Breast epithelium (tissue), 4 donors: ENCODE results near the gene EPS8L1. TPM values are rescaled to one million over a fixed set of nuclear protein-coding genes. Genes with fewer than 3 reads are reported as not detected.

ENCODE experiments used
- DNase-seq, 2 donors: peaks; one replicate each; pipeline ENCODE4 v3.0.0-alpha.2; 2019; ENCODE audit warnings: low spot score in 2 of 2
- H3K27ac ChIP-seq, 2 donors: fragments of 200-600 bp; sonication (generic) in 1 of 2; one replicate each; pipeline ENCODE4 v1.5.1; 2016 to 2019; ENCODE audit warnings: mild to moderate bottlenecking in 1 of 2
- H3K27me3 ChIP-seq, 2 donors: fragments of 200-600 bp; sonication (generic) in 1 of 2; one replicate each; pipeline versions ENCODE4 v1.5.1 to v1.6.0; 2017 to 2019; ENCODE audit warnings: control low read depth in 1 of 2, mild to moderate bottlenecking in 1 of 2
- H3K36me3 ChIP-seq: fragments of 200-600 bp; one replicate; pipeline ENCODE4 v1.5.1; 2019
- H3K4me1 ChIP-seq, 2 donors: fragments of 200-600 bp; sonication (generic); one replicate each; pipeline ENCODE4 v1.5.1; 2016 to 2019; ENCODE audit warnings: control low read depth in 1 of 2
- H3K4me3 ChIP-seq, 3 donors: fragments of 200-600 bp; sonication (generic); 1 replicate in 2 of 3; 2 replicates in 1 of 3; pipeline ENCODE4 v1.5.1; 2016 to 2019; ENCODE audit warnings: mild to moderate bottlenecking in 3 of 3, moderate library complexity in 2 of 3
- H3K9me3 ChIP-seq, 2 donors: fragments of 200-600 bp; sonication (generic) in 1 of 2; one replicate each; pipeline ENCODE4 v1.5.1; 2016 to 2019; ENCODE audit warnings: control low read depth in 1 of 2
- POLR2A ChIP-seq: fragments of 450-650 bp; IDR thresholded peaks from one replicate; pipeline ENCODE4 v1.6.1; 2016; ENCODE audit warnings: antibody characterized with exemption, mild to moderate bottlenecking, moderate library complexity
- POLR2AphosphoS5 ChIP-seq, 3 donors: sonication (generic); formaldehyde crosslinking; IDR thresholded peaks; one replicate each; pipeline ENCODE4 v1.6.1; 2017; ENCODE audit warnings: antibody characterized with exemption in 3 of 3
- intact Hi-C: fragments of 100-400 bp; cut with DNase I; formaldehyde crosslinking; loops from one replicate; pipeline ENCODE4 v1.15.1; 2023; ENCODE audit warnings: low total_unique reads
- total RNA-seq, 3 donors: library from RNA; depleted of rRNA; stranded (reverse); fragments of >200 nt; gene quantifications; one replicate each; pipeline ENCODE4 v1.1.0, GENCODE V29; 2016
- TF ChIP-seq, protein P1 (sequence below), 3 donors: fragments of 450-650 bp; IDR thresholded peaks; one replicate each; pipeline ENCODE4 v1.5.1; 2016 to 2017; ENCODE audit warnings: antibody characterized with exemption in 3 of 3, mild to moderate bottlenecking in 3 of 3, moderate library complexity in 3 of 3

Gene EPS8L1
- total RNA-seq, 3 donors from 2014 or later, result 2.4 to 51.1 (median 50.1) TPM

DNA sequence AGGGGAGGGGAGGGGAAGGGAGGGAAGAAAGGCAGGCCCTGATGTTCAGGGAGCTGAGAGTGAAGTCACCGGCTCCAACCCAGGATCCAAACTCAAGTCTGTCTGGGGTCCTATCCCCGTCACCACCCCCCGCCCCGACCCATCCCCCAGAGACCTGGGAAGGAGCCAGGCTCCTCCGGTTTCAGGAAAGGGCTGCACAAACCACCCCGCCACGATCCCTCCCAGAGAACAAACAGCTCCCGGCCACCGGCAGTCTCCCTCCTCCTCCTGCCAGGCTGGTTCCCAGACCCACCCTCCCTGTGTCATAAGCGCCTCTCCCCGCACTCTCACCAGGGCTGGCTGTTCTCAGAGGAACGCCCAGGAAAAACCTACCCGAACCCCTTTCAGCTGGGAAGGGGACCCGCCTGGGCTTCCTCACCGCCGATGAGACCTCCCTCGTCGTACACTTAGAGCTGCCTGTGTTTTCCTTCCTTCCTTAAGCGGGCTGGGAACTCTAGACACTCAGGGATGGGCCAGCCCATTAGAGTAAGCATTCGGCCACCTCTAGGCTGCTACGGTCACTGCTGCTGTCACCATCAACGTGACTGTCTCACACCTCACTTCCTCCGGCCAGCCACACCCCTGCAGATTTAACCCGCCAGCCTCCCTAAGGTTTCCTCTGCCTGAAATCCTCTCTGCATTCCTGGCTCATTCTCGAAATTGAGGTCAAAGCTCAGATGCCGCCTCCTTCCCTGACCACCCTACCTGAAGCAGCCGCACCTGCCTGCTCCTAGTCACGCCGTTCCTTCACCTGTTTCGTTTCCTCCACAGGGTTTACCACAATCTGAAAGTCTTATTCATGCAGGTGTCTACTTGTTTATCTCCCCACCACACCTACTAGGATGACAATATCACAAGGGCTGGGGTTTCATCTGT, 6.5 kb upstream of the EPS8L1 start:
- intact Hi-C loops, result no loop called here
- Histone ChIP-seq H3K4me3 (peak overlapping the region in 2 of 3 donors; percentile 52 to 62), H3K36me3 (no peaks in the 10 kb centered on the region), H3K4me1 (no peaks in the 10 kb centered on the region), H3K27ac (peak overlapping the region; percentile 87 to 88), H3K27me3 (peaks cover 3 to 5% of the 10 kb centered on the region in 2 donors), H3K9me3 (no peaks in the 10 kb centered on the region)
- peak; percentile 70 to 92 for DNase-seq
- peak; percentile 37 for TF ChIP-seq POLR2A
- TF ChIP-seq, protein P1, sequence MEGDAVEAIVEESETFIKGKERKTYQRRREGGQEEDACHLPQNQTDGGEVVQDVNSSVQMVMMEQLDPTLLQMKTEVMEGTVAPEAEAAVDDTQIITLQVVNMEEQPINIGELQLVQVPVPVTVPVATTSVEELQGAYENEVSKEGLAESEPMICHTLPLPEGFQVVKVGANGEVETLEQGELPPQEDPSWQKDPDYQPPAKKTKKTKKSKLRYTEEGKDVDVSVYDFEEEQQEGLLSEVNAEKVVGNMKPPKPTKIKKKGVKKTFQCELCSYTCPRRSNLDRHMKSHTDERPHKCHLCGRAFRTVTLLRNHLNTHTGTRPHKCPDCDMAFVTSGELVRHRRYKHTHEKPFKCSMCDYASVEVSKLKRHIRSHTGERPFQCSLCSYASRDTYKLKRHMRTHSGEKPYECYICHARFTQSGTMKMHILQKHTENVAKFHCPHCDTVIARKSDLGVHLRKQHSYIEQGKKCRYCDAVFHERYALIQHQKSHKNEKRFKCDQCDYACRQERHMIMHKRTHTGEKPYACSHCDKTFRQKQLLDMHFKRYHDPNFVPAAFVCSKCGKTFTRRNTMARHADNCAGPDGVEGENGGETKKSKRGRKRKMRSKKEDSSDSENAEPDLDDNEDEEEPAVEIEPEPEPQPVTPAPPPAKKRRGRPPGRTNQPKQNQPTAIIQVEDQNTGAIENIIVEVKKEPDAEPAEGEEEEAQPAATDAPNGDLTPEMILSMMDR (IDR thresholded peaks at IDR 0.05), result peak in 2 of 3 donors; percentile 31 to 45
- peak in 1 of 3 donors; percentile 45 for TF ChIP-seq POLR2AphosphoS5 (IDR thresholded peaks at IDR 0.05)

DNA sequence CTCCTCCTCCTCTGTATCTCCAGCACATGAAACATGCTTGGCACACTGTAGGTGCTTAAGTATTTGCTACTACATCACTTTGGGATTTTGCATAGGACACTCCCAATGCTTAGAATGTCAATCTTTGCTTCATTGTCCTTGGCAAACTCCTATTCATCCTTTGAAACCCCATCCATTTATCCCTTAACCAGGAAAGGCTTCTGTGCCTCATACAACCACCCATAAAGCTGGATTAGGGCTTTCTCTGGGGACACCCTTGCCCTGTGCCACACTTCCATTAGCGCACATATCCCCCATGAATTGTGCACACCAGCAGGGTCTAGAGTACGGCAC, 5.8 kb upstream of the EPS8L1 start:
- H3K36me3 ChIP-seq, result no peaks in the 10 kb centered on the region
- H3K9me3 ChIP-seq, result no peaks in the 10 kb centered on the region
- TF ChIP-seq POLR2AphosphoS5 (IDR thresholded peaks at IDR 0.05), result no peak
- no peak for TF ChIP-seq POLR2A
- TF ChIP-seq, protein P1 (IDR thresholded peaks at IDR 0.05), result no peak
- DNase-seq, result no peak
- H3K27me3 ChIP-seq, result peaks cover 3 to 5% of the 10 kb centered on the region in 2 donors
- H3K4me1 ChIP-seq, result no peaks in the 10 kb centered on the region
- peak overlapping the region in 2 of 3 donors; percentile 52 to 62 for H3K4me3 ChIP-seq
- intact Hi-C loops, result no loop called here
- H3K27ac ChIP-seq, result peak overlapping the region; percentile 87 to 88

DNA sequence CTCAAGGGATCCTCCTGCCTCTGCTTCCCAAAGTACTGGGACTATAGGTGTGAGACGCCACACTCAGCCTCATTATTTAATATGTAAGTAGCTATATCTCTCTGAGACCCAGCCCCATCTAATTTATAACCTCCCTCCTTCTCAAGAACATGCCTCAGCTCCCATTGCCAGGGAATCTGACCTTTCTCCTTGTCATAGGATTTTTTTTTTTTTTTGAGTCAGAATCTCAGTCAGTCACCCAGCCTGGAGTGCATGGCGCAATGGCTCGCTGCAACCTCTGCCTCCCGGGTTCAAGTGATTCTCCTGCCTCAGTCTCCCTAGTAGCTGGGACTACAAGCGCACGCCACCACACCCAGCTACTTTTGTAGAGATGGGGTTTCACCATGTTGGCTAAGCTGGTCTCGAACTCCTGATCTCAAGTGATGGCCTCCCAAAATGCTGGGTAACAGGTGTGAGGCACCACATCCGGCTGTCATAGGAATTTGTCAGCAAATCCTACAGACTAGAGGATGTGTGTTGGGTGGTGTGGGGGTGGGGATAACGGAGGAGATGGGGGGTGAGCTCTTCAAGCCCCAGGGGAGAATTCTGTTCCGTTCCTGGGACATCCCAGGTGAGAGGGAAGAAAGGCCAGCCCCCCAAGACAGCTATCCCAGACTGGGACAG, 5.1 kb upstream of the EPS8L1 start:
- H3K4me3 ChIP-seq, result no peak overlapping the region
- intact Hi-C loops, result no loop called here
- H3K27me3 ChIP-seq, result peaks cover 3 to 5% of the 10 kb centered on the region in 2 donors
- peak overlapping the region in 1 of 2 donors; percentile 12 for H3K27ac ChIP-seq
- no peak for DNase-seq
- TF ChIP-seq POLR2A (no peak), POLR2AphosphoS5 (IDR thresholded peaks at IDR 0.05) (no peak)
- TF ChIP-seq, protein P1 (IDR thresholded peaks at IDR 0.05), result no peak
- no peaks in the 10 kb centered on the region for H3K36me3 ChIP-seq
- H3K4me1 ChIP-seq, result no peaks in the 10 kb centered on the region
- H3K9me3 ChIP-seq, result no peaks in the 10 kb centered on the region

DNA sequence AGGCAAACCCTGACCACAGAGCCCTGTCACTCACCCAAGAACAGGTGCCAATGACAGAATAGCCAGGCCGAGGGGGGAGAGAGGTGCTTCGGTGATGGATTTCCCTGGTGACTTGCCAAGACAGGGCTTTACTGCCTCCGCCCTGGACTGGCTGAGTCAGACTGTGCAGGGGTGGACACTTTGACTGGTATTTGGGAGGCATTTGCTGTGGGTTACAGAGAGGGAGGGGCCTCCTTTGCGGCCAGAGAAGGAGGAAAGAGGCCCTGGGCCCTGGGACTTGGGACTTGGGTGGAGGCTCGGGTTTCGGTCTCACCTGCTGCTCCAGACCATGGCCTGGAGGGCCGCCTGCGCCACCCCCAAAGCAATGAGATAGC, 4.6 kb upstream of the EPS8L1 start:
- Histone ChIP-seq H3K4me3 (no peak overlapping the region), H3K9me3 (no peaks in the 10 kb centered on the region), H3K27me3 (peaks cover 3 to 5% of the 10 kb centered on the region in 2 donors), H3K27ac (peak overlapping the region; percentile 36 to 58), H3K4me1 (no peaks in the 10 kb centered on the region), H3K36me3 (no peaks in the 10 kb centered on the region)
- TF ChIP-seq, protein P1 (IDR thresholded peaks at IDR 0.05), result no peak
- TF ChIP-seq POLR2A (no peak), POLR2AphosphoS5 (IDR thresholded peaks at IDR 0.05) (no peak)
- DNase-seq, result peak in 1 of 2 donors; percentile 39
- intact Hi-C loops, result no loop called here

DNA sequence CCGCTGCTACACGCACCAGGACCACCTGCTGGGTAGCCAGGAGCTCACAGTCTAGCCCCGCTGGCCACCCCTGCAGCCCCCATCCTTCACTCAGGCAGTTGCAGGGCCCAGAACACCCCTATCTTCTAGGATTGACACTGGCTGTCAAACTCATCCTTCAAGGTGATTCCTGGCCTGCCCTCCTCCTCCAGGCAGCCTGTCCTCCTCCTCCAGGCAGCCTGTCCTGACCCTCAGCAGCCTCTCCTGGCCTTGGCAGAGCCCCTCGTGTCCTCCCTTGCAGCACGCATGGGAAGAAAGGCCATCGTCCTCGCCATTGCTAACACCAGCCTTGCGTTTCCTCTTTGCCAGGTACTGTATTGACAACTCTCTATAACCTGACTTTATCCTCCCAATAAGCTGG, 3.8 kb upstream of the EPS8L1 start:
- intact Hi-C loops, result no loop called here
- TF ChIP-seq, protein P1 (IDR thresholded peaks at IDR 0.05), result no peak
- no peak for TF ChIP-seq POLR2A
- no peak for TF ChIP-seq POLR2AphosphoS5 (IDR thresholded peaks at IDR 0.05)
- no peak for DNase-seq
- Histone ChIP-seq H3K9me3 (no peaks in the 10 kb centered on the region), H3K4me3 (no peak overlapping the region), H3K4me1 (no peaks in the 10 kb centered on the region), H3K27me3 (peaks cover 3 to 5% of the 10 kb centered on the region in 2 donors), H3K27ac (no peak overlapping the region), H3K36me3 (no peaks in the 10 kb centered on the region)
